ENCODE data around the gene PARVA. TPM values are rescaled to one million over a fixed set of nuclear protein-coding genes. Genes with fewer than 3 reads are reported as not detected.

PARVA gene
- total RNA-seq, 4 donors from 2014 or later, result 83.5 to 159 (median 128) TPM

DNA sequence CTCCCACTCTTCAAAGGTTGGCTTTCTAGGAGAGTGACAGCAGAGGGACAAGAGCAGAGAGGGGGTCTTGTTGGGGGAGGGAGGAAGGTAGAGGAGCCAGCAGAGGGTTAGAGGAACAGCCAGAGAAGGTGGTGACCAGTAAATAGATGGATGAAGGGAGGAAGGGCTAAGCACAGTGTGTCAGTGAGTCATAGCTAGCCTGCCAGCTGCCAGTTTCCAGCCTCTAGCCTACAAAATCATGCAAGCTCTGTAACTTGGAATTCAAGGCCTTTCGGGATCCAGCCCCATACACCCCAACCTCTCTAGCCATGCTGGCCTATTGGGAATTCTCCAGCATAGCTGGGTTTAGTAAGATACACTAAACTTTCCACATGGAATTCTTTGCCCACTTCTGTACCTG is 149.4 kb downstream of the PARVA start:
- TF ChIP-seq, protein P1, sequence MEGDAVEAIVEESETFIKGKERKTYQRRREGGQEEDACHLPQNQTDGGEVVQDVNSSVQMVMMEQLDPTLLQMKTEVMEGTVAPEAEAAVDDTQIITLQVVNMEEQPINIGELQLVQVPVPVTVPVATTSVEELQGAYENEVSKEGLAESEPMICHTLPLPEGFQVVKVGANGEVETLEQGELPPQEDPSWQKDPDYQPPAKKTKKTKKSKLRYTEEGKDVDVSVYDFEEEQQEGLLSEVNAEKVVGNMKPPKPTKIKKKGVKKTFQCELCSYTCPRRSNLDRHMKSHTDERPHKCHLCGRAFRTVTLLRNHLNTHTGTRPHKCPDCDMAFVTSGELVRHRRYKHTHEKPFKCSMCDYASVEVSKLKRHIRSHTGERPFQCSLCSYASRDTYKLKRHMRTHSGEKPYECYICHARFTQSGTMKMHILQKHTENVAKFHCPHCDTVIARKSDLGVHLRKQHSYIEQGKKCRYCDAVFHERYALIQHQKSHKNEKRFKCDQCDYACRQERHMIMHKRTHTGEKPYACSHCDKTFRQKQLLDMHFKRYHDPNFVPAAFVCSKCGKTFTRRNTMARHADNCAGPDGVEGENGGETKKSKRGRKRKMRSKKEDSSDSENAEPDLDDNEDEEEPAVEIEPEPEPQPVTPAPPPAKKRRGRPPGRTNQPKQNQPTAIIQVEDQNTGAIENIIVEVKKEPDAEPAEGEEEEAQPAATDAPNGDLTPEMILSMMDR (IDR thresholded peaks at IDR 0.05; ENCODE audit: low read depth), result no peak

DNA sequence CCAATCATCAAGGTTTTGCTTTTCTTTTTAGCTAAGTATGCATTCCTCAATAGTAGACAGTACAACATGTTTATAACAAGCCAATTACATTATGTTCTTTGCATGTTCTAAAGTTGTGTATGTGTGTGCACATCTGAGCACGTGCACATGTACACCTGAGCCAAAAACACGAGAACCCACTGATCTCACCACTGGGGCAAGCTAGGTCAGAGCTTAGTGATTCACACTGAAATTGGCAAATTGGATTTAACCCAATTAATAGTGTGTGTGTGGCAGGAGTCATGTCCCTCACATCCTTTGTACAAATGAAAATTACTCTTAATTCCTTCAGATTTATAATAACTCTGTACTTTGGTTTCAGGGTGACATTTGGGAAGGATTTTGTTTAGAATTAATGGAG is 151.1 kb downstream of the PARVA start:
- TF ChIP-seq, protein P1 (IDR thresholded peaks at IDR 0.05; ENCODE audit: low read depth), result no peak

DNA sequence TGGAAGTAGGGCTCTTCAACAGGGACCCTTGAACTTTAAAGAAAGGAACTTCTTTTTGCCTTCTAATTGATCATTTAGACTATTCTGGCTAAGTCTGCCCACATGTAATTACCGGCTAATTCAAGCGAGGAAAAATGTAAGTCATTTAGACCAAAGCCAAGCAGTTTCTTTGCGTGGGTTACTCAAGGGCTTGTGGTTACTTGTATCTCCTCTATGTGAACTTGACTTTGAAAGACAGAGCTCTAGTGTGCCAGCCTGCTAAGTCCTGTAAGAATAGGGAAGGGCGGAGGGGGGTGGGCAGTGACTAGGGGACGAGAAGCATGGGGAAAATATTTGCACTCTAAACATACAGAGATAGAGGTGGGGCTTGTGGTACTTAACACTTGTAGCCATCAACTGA is 151.7 kb downstream of the PARVA start:
- TF ChIP-seq, protein P1 (IDR thresholded peaks at IDR 0.05; ENCODE audit: low read depth), result no peak

DNA sequence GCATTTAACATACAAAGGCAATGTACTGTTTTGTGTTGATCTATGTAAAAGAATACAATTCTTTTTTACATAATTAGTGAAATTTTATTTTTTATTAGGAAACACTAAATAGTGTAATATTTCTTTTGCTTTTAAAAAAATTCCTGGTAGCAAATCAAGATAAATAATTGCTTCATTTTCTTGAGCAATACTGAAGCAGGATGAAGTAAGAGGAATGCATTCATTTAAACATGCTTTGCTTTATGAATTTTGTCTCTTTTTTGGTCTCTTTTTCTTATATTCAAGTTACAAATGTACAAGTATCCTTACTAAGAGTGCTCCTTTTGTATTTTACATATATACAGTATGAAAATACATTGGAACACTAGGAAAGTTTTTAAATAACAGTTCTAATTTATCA is 152.4 kb downstream of the PARVA start:
- TF ChIP-seq, protein P1 (IDR thresholded peaks at IDR 0.05; ENCODE audit: low read depth), result no peak

DNA sequence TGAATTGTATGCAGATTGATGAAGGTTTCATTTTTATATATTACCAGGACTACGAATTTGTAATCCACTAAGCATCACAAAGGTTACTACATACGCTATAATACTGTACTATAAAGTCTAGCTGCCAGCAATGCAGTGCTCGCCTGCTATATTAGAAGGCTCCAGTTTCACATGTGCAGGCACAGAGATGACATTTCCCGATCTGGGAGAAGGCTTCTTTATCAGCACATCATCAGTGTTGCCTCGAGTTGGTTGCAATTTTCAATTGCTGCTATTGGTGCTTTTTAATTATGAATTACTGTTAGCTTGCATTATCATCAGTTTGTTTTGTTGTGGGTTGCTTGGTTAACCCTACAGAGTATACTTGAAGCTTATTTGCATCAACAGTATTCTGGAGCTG is 153.6 kb downstream of the PARVA start:
- TF ChIP-seq, protein P1 (IDR thresholded peaks at IDR 0.05; ENCODE audit: low read depth), result no peak

DNA sequence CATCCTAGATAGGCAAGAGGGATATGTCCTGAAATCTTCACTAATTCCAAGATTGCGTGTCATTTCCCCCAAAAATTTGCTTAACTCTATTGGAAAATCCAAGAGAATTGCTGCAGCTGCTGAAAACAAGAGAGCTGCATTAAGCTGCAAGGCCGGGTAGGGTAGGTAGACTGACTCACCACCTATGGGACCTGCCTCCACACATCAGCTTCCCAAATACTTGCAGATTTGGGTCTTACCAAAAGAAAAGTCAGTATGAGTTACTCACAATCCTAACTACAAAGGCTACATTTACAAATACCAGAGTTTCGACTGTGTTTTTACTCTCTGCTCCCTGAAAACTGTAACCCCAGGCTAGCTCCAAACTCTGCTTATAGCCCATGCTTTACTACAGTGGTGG is 154.3 kb downstream of the PARVA start:
- TF ChIP-seq, protein P1 (IDR thresholded peaks at IDR 0.05; ENCODE audit: low read depth), result no peak

DNA sequence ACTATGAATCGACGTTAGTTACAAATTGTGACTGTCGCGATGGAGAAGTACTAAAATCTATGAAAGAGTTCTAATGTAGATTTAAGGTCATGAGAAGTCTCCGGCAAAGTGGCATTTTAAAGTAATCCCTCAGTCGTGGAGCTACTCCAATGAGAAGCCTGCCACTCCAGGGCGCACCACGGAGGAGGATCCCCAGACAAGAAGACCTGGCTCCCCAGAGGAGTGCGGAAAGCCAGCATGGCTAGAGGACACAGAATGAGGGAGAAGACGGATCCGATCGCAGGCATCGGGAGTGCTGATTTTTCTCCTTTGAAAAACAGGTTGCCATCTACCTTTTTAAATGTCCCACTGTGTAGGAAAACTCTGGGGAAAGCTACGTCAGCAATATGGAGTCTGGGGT is 155.2 kb downstream of the PARVA start:
- TF ChIP-seq, protein P1 (IDR thresholded peaks at IDR 0.05; ENCODE audit: low read depth), result no peak

Measured in subcutaneous adipose tissue (tissue), 4 donors.